ENCODE measurements around the gene TSPAN14.

TSPAN14 gene

GRCh38 chr10:80509108-80509402 lies 54.9 kb downstream of the TSPAN14 start:
- DNase-seq = no peak

- no peak for DNase-seq
Observed at GRCh38 chr10:80509403-80510161, 55.5 kb downstream of the TSPAN14 start.

- no peak for DNase-seq
Observed at GRCh38 chr10:80512031-80512526, 58.0 kb downstream of the TSPAN14 start.

GRCh38 chr10:80513106-80513505 lies 59.0 kb downstream of the TSPAN14 start:
- DNase-seq = no peak

- no peak for DNase-seq
Observed at GRCh38 chr10:80515511-80515910, 61.4 kb downstream of the TSPAN14 start.

- DNase-seq = no peak
Observed at GRCh38 chr10:80515941-80516340, 61.8 kb downstream of the TSPAN14 start.

- no peak for DNase-seq
Observed at GRCh38 chr10:80516506-80517075, 62.5 kb downstream of the TSPAN14 start.

GRCh38 chr10:80517416-80518142 lies 63.5 kb downstream of the TSPAN14 start:
- DNase-seq = no peak

- DNase-seq = no peak
Observed at GRCh38 chr10:80518143-80518806, 64.2 kb downstream of the TSPAN14 start.

GRCh38 chr10:80518807-80519360 lies 64.8 kb downstream of the TSPAN14 start:
- no peak for DNase-seq

- no peak for DNase-seq
Observed at GRCh38 chr10:80519936-80520650, 66.0 kb downstream of the TSPAN14 start.

GRCh38 chr10:80520661-80521470 lies 66.8 kb downstream of the TSPAN14 start:
- DNase-seq = no peak

GRCh38 chr10:80522756-80523363 lies 68.8 kb downstream of the TSPAN14 start:
- no peak for DNase-seq

- DNase-seq = no peak
Observed at GRCh38 chr10:80523773-80524172, 69.7 kb downstream of the TSPAN14 start.

GRCh38 chr10:80524190-80524909 lies 70.2 kb downstream of the TSPAN14 start:
- DNase-seq = no peak

- DNase-seq = no peak
Observed at GRCh38 chr10:80526218-80526617, 72.1 kb downstream of the TSPAN14 start.

GRCh38 chr10:80526742-80527141 lies 72.6 kb downstream of the TSPAN14 start:
- no peak for DNase-seq

- no peak for DNase-seq
Observed at GRCh38 chr10:80528185-80528700, 74.1 kb downstream of the TSPAN14 start.

GRCh38 chr10:80528901-80529300 lies 74.8 kb downstream of the TSPAN14 start:
- no peak for DNase-seq

- DNase-seq = peak; percentile 76
Observed at GRCh38 chr10:80529604-80530003, 75.5 kb downstream of the TSPAN14 start.

All from activated CD8-positive, alpha-beta memory T cell treated with anti-CD3 and anti-CD28 coated beads for 24 hours (primary cell).